Measurements from ENCODE around the gene MUSTN1.

MUSTN1 gene

GRCh38 chr3:52783211-52783555 lies 51.6 kb downstream of the MUSTN1 start:
- no peak for DNase-seq
